Measurements from ENCODE around the gene MT1E. TPM values are rescaled to one million over a fixed set of nuclear protein-coding genes. Genes with fewer than 3 reads are reported as not detected.

Gene MT1E
- total and polyA plus RNA-seq, 2 of the 8 experiments (the other 6 are each of a cell fraction or from before 2014, with no cell fraction given): 7.9 to 117 TPM

DNA sequence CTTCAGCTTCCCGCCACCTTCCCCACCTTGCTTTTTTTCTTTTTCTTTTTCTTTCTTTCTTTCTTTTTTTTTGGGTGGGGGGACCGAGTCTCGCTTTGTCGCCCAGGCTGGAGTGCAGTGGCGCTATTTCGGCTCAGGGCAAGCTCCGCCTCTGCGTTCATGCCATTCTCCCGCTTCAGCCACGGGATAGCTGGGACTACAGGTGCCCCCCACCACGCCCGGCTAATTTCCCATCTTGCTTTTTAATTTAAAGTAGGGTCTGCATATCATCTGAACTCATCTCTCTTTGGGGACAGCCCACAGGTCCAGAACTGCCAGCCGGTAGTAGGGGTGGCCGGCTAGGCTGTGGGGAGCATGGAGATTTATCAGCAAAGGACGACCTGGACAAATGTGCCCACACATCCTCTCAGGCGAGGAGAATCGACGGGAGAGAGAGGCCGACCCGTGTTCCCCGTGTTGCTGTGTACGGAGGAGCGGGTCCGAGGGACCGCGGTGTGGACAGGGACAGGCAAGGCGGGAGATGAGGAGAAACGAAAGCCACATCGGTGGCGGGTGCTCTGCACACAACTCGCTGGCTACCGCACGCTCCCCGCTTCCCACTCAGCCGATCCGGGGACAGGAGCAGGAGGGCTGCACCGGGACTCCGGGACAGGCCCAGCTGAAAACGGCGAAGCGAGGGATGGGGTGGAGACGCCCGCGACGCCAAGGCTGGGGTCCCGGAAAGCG, 9.3 kb downstream of the MT1E start:
- H3K9ac ChIP-seq (replicated peaks in 1 of 4; ENCODE audit: extremely low read depth in 1 of 4, low read depth in 3 of 4, low read length in 3 of 4): no peak overlapping the region
- no peak overlapping the region for H4K8ac ChIP-seq (ENCODE audit: extremely low read depth, insufficient read depth, low read length)
- H2BK12ac ChIP-seq (ENCODE audit: low read depth, low read length): peak overlapping the region; percentile 45; the same call in 1 of the 2 replicates
- no peak overlapping the region for H2BK5ac ChIP-seq (ENCODE audit: low read depth, low read length)
- no peak overlapping the region for H3K23ac ChIP-seq (ENCODE audit: insufficient read length)
- H4K91ac ChIP-seq (replicated peaks; ENCODE audit: insufficient read length, low read length): no peak overlapping the region
- no peak overlapping the region for H3K27ac ChIP-seq (ENCODE audit: low read depth, low read length)
- H2BK120ac ChIP-seq (replicated peaks; ENCODE audit: low read depth, low read length): no peak overlapping the region
- peaks cover 9% of the 10 kb centered on the region for H3K23me2 ChIP-seq (ENCODE audit: low read depth, low read length)
- H3K4me1 ChIP-seq (replicated peaks in 1 of 4; ENCODE audit: control insufficient read depth in 3 of 4, insufficient read depth in 4 of 4, low read length in 3 of 4): peaks cover 3 to 18% (median 7%) of the 10 kb centered on the region in 4 experiments
- H2BK15ac ChIP-seq (ENCODE audit: low read length): peak overlapping the region; percentile 36; the same call in 1 of the 2 replicates
- no peaks in the 10 kb centered on the region for H3K79me2 ChIP-seq (ENCODE audit: control insufficient read depth in 1 of 2, insufficient read depth in 2 of 2, low read length in 2 of 2)
- CTCF ChIA-PET (ENCODE audit: partially characterized antibody): interaction anchor here (1.4 to 3.0 kb wide), 3 partner anchors 10 to 31 kb away, joined by 7 to 13 read pairs (median 8); no protein-coding TSS in a partner anchor
- no peak overlapping the region for H3K56ac ChIP-seq (replicated peaks; ENCODE audit: insufficient read length, low read depth, low read length)
- H3K4me3 ChIP-seq (ENCODE audit: extremely low read depth in 1 of 4, insufficient read depth in 2 of 4, low read depth in 3 of 4, low read length in 4 of 4): peak overlapping the region in 3 of 4 experiments; percentile 17 to 46 (median 19); a peak in 4 of 8 replicates
- no peak overlapping the region for H3K14ac ChIP-seq (ENCODE audit: insufficient read length)
- no peaks in the 10 kb centered on the region for H3K9me3 ChIP-seq (ENCODE audit: insufficient read depth in 2 of 2, low read depth in 1 of 2, low read length in 1 of 2)
- H2AK5ac ChIP-seq (ENCODE audit: low read depth, low read length): no peak overlapping the region
- no peak overlapping the region for H2AFZ ChIP-seq (ENCODE audit: low read length)
- DNase-seq (ENCODE audit: low read depth in 1 of 2, low spot score in 2 of 2) (peak in 1 of 2 experiments; percentile 64), FAIRE-seq (no peak)
- peak overlapping the region; percentile 13; the same call in 1 of the 2 replicates for H3K18ac ChIP-seq (ENCODE audit: extremely low read depth, low read length)
- POLR2A ChIA-PET (ENCODE audit: partially characterized antibody): interaction anchor here (0.6 to 4.8 kb wide), 7 partner anchors 9 to 89 kb away, joined by 3 to 32 read pairs (median 5); partner anchors contain the start of genes MT1E and MT1H
- H3K36me3 ChIP-seq (ENCODE audit: control insufficient read depth in 2 of 4, insufficient read depth in 4 of 4, low read length in 3 of 4): no peaks in the 10 kb centered on the region; a peak in 1 of 8 replicates
- no peak overlapping the region for H4K5ac ChIP-seq (ENCODE audit: insufficient read length, low read depth, low read length)
- H3K79me1 ChIP-seq (ENCODE audit: low read depth, low read length): no peaks in the 10 kb centered on the region
- peak overlapping the region; percentile 6; the same call in 1 of the 2 replicates for H2BK20ac ChIP-seq (ENCODE audit: low read length)
- WGBS, 2 experiments (ENCODE audit: extremely low coverage in 1 of 2, insufficient coverage in 1 of 2, insufficient read length in 1 of 2, insufficient replicate concordance in 2 of 2, low coverage in 1 of 2, low lambda C conversion rate in 2 of 2, missing lambda C conversion rate in 1 of 2): 6% methylated on average over 46 of the region's 47 CpGs; no CpG with 5 or more reads in 1 of the 2 experiments
- H4K20me1 ChIP-seq (replicated peaks in 1 of 2; ENCODE audit: control insufficient read depth in 1 of 2, insufficient read depth in 2 of 2, low read length in 2 of 2): peaks cover 14 to 28% of the 10 kb centered on the region in 2 experiments
- H3K4me2 ChIP-seq (ENCODE audit: insufficient read depth in 1 of 2, low read depth in 2 of 2, low read length in 2 of 2): peak overlapping the region; percentile 42 to 63
- no peak overlapping the region for H3K4ac ChIP-seq (replicated peaks; ENCODE audit: insufficient read length, low read depth, low read length)
- H3K27me3 ChIP-seq (replicated peaks in 1 of 4; ENCODE audit: control insufficient read depth in 3 of 4, extremely low read depth in 1 of 4, insufficient read depth in 3 of 4, low read length in 3 of 4): peaks cover 98 to 100% (median 100%) of the 10 kb centered on the region in 4 experiments
- TF ChIP-seq RNF2 (IDR thresholded peaks at IDR 0.05; ENCODE audit: borderline replicate concordance, low read depth, low read length, missing control alignments, poor library complexity, severe bottlenecking) (peak; percentile 90), SP4 (IDR thresholded peaks at IDR 0.05; ENCODE audit: low read length) (no peak), TCF12 (IDR thresholded peaks at IDR 0.05; ENCODE audit: low read depth, low read length) (no peak), FOSL1 (IDR thresholded peaks at IDR 0.05; ENCODE audit: insufficient read depth, low read depth, low read length) (no peak), POU5F1 (IDR thresholded peaks at IDR 0.05; ENCODE audit: low read depth, low read length) (no peak), SUZ12 (IDR thresholded peaks at IDR 0.05; ENCODE audit: low read length) (peak; percentile 97), JUN (IDR thresholded peaks at IDR 0.05; ENCODE audit: low read depth, low read length) (no peak), MAFK (IDR thresholded peaks at IDR 0.05; ENCODE audit: low read depth, low read length) (no peak)
- TF ChIP-seq, protein P1, sequence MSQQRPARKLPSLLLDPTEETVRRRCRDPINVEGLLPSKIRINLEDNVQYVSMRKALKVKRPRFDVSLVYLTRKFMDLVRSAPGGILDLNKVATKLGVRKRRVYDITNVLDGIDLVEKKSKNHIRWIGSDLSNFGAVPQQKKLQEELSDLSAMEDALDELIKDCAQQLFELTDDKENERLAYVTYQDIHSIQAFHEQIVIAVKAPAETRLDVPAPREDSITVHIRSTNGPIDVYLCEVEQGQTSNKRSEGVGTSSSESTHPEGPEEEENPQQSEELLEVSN (IDR thresholded peaks at IDR 0.05): no peak
- TF ChIP-seq, protein P2, sequence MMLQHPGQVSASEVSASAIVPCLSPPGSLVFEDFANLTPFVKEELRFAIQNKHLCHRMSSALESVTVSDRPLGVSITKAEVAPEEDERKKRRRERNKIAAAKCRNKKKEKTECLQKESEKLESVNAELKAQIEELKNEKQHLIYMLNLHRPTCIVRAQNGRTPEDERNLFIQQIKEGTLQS (IDR thresholded peaks at IDR 0.05; ENCODE audit: insufficient read depth, low read depth, low read length): no peak
